Neural progenitor cell (in vitro differentiated cells): Measurements from ENCODE around the gene CHST10.

ENCODE experiments used
- EZH2 ChIP-seq: fragments of 200-600 bp; sonication (generic); IDR thresholded peaks from 2 replicates; pipeline ENCODE4 v1.6.1; 2017; ENCODE audit warnings: antibody characterized with exemption, mild to moderate bottlenecking, moderate library complexity
- TF ChIP-seq, protein P1 (sequence below): fragments of 200-600 bp; sonication (generic); IDR thresholded peaks from 2 replicates; pipeline ENCODE4 v1.5.1; 2017; ENCODE audit warnings: antibody characterized with exemption, mild to moderate bottlenecking

GRCh38 chr2:100425107-100425506 is 7.6 kb upstream of the CHST10 start:
- TF ChIP-seq, protein P1, sequence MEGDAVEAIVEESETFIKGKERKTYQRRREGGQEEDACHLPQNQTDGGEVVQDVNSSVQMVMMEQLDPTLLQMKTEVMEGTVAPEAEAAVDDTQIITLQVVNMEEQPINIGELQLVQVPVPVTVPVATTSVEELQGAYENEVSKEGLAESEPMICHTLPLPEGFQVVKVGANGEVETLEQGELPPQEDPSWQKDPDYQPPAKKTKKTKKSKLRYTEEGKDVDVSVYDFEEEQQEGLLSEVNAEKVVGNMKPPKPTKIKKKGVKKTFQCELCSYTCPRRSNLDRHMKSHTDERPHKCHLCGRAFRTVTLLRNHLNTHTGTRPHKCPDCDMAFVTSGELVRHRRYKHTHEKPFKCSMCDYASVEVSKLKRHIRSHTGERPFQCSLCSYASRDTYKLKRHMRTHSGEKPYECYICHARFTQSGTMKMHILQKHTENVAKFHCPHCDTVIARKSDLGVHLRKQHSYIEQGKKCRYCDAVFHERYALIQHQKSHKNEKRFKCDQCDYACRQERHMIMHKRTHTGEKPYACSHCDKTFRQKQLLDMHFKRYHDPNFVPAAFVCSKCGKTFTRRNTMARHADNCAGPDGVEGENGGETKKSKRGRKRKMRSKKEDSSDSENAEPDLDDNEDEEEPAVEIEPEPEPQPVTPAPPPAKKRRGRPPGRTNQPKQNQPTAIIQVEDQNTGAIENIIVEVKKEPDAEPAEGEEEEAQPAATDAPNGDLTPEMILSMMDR = no peak
- TF ChIP-seq EZH2 = no peak
